ENCODE results near the gene PEPD.

- TF ChIP-seq CTCF (conservative IDR thresholded peaks at IDR 0.05 in 1 of 2, IDR thresholded peaks at IDR 0.05 in 1 of 2; ENCODE audit: extremely low read depth in 1 of 2, insufficient read depth in 1 of 2, low read depth in 1 of 2, low read length in 2 of 2) (no peak), EZH2 (IDR thresholded peaks at IDR 0.05; ENCODE audit: borderline replicate concordance, low read length) (no peak)
Measured at GRCh38 chr19:33512021-33512420, 9.6 kb downstream of the PEPD start.

Data from mammary epithelial cell (primary cell).